SK-N-MC (cell line): ENCODE measurements around the gene SUFU.

Experiments
- EZH2 ChIP-seq: fragments of 200-600 bp; sonication (generic); IDR thresholded peaks from one replicate; pipeline ENCODE4 v1.6.1; 2017; ENCODE audit warnings: antibody characterized with exemption
- FOXP2 ChIP-seq: optimal IDR thresholded peaks from 2 replicates; pipeline ENCODE3; 2011; ENCODE audit warnings: mild to moderate bottlenecking, moderate library complexity; ENCODE audit not compliant: insufficient read depth; ENCODE audit errors: extremely low read length, control extremely low read depth
- POLR2AphosphoS5 ChIP-seq: IDR thresholded peaks from 2 replicates; pipeline ENCODE4 v1.6.1; 2012; ENCODE audit warnings: mild to moderate bottlenecking, low read depth, low read length, borderline replicate concordance

DNA sequence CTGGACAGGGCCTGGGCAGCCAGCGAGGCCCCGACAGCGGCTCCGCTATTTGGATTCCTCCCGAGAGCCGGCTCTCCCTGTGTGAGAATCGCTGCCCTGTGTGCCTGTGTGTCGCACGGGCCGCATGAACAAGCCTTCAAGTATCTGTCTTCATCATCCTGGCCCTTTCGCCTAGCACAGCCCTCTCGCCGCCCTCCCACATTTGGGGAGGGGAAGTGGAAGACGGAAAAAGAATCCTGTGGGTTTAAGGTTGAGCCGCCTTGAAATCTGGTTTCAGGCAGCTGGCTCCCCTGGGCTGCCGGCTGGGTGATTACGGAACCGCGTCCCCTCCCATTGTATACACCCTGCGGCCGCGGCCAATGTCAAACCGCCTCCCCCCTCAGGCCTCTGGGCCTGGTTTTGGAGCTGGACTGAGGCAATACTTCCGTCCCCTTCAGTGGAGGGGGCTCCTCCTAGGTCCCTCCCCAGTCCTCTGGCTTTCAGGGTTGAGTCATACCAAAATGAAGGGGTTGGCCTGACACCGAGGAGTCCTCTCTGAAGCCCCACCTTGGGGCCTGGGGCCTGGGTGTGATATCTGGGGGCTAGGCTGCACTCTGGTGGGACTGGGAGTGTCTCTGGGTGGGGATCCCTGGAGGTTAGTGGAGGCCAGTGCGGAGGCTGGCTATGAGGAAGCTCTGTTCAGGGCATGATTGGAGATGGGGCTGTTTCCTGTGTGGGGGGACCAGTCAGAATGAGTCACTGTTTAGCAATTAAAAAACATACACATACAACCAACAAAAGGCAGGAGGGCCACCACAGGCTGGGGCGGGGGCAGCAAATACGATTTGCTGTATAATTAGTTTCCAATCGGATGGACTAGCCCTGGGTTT is 142.2 kb downstream of the SUFU start:
- TF ChIP-seq POLR2AphosphoS5 (no peak), EZH2 (no peak), FOXP2 (no peak)
